Endothelial cell of umbilical vein (primary cell): ENCODE data around the gene OAF. TPM values are rescaled to one million over a fixed set of nuclear protein-coding genes. Genes with fewer than 3 reads are reported as not detected.

Experiments used
- BruUV-seq: library from RNA; stranded (reverse); fragments of 400-500 nt; replicated peaks from 2 replicates; lab custom pipeline; 2021; lab: Mats Ljungman, UMichigan
- CTCF ChIA-PET: fragments of 300-600, 350-600 bp; sonication (Branson Sonifier 250); formaldehyde crosslinking; loops from one replicate; lab custom pipeline; 2021; ENCODE audit warnings: antibody characterized with exemption, inconsistent platforms; lab: Charles Lee
- POLR2A ChIA-PET: fragments of 300-600, 350-600 bp; sonication (Branson Sonifier 250); formaldehyde crosslinking; loops from one replicate; lab custom pipeline; 2021; ENCODE audit warnings: antibody characterized with exemption, inconsistent platforms; lab: Charles Lee
- DNase-seq: peaks from one replicate; pipeline ENCODE4 v3.0.0-alpha.2; 2011; ENCODE audit warnings: low read depth, low spot score
- FAIRE-seq: peaks from 2 replicates; lab custom pipeline; 2011; peaks lifted over from hg19 to GRCh38; lab: Jason Lieb, UNC
- H2AFZ ChIP-seq: 2 replicates; pipeline ENCODE4 v1.6.0; 2012; ENCODE audit warnings: low read depth, low read length, control low read depth, inconsistent platforms
- H3K27ac ChIP-seq: 2 replicates; pipeline ENCODE4 v1.5.1; 2011; ENCODE audit warnings: low read depth, mild to moderate bottlenecking, control low read depth, low read length, moderate library complexity; ENCODE audit not compliant: insufficient read depth
- H3K27me3 ChIP-seq, 2 experiments: 2 replicates each; pipeline versions ENCODE4 v1.6.0 to v1.6.1; 2011; ENCODE audit warnings: low read length in 2 of 2, mixed read lengths in 1 of 2; ENCODE audit not compliant: control insufficient read depth in 2 of 2, insufficient read depth in 2 of 2
- H3K36me3 ChIP-seq, 2 experiments: 2 replicates in 1 of 2; 3 replicates in 1 of 2; pipeline ENCODE4 v1.5.1; 2011; ENCODE audit warnings: low read length in 2 of 2, mild to moderate bottlenecking in 1 of 2, moderate library complexity in 1 of 2; ENCODE audit not compliant: control insufficient read depth in 2 of 2, insufficient read depth in 2 of 2; ENCODE audit errors: extremely low read depth in 1 of 2
- H3K4me1 ChIP-seq: 3 replicates; pipeline ENCODE4 v1.5.1; 2011; ENCODE audit warnings: mild to moderate bottlenecking, low read length; ENCODE audit not compliant: control insufficient read depth, insufficient read depth; ENCODE audit errors: extremely low read depth
- H3K4me2 ChIP-seq: 2 replicates; pipeline ENCODE4 v1.6.1; 2011; ENCODE audit warnings: low read length, control low read depth, mixed read lengths; ENCODE audit not compliant: insufficient read depth
- H3K4me3 ChIP-seq, 3 experiments: fragments of 200-600 bp in 1 of 3; sonication (generic), shearing (Covaris generic) in 1 of 3; replicated peaks in 1 of 3; 2 replicates each; pipeline ENCODE4 v1.5.1; 2011 to 2016; ENCODE audit warnings: control low read depth in 3 of 3, low read length in 3 of 3, mild to moderate bottlenecking in 2 of 3, inconsistent platforms in 1 of 3, low read depth in 1 of 3, moderate library complexity in 1 of 3; ENCODE audit not compliant: insufficient read depth in 1 of 3
- H3K79me2 ChIP-seq: 2 replicates; pipeline ENCODE4 v1.6.0; 2012; ENCODE audit warnings: low read length, inconsistent platforms; ENCODE audit not compliant: control insufficient read depth, insufficient read depth
- H3K9ac ChIP-seq: replicated peaks from 2 replicates; pipeline ENCODE3; 2011; ENCODE audit warnings: low read length, control low read depth; ENCODE audit not compliant: insufficient read depth; ENCODE audit errors: extremely low read depth
- H3K9me1 ChIP-seq: replicated peaks from 3 replicates; pipeline ENCODE4 v1.6.0; 2011; ENCODE audit warnings: mild to moderate bottlenecking, low read length; ENCODE audit not compliant: control insufficient read depth, insufficient read depth; ENCODE audit errors: extremely low read depth
- H3K9me3 ChIP-seq: replicated peaks from 2 replicates; pipeline ENCODE4 v1.5.1; 2012; ENCODE audit warnings: low read length, inconsistent platforms; ENCODE audit not compliant: control insufficient read depth, insufficient read depth
- H4K20me1 ChIP-seq: replicated peaks from 2 replicates; pipeline ENCODE3; 2011; ENCODE audit warnings: mild to moderate bottlenecking, low read length; ENCODE audit not compliant: control insufficient read depth, insufficient read depth; ENCODE audit errors: extremely low read depth
- EZH2 ChIP-seq: IDR thresholded peaks from 2 replicates; pipeline ENCODE4 v1.6.1; 2012; ENCODE audit warnings: borderline replicate concordance, low read depth, mild to moderate bottlenecking, moderate library complexity, low read length, inconsistent platforms; ENCODE audit not compliant: severe bottlenecking
- FOS ChIP-seq: IDR thresholded peaks from 2 replicates; pipeline ENCODE4 v1.6.1; 2011; ENCODE audit warnings: mild to moderate bottlenecking, low read length, moderate library complexity, borderline replicate concordance; ENCODE audit not compliant: insufficient read depth
- GATA2 ChIP-seq: IDR thresholded peaks from 2 replicates; pipeline ENCODE4 v1.7.0; 2011; ENCODE audit warnings: low read depth, mild to moderate bottlenecking, moderate library complexity, mixed read lengths, low read length; ENCODE audit not compliant: insufficient read length, insufficient read depth
- JUN ChIP-seq: IDR thresholded peaks from 2 replicates; pipeline ENCODE4 v1.6.1; 2011; ENCODE audit warnings: borderline replicate concordance, low read depth; ENCODE audit not compliant: insufficient read length, insufficient read depth
- MYC ChIP-seq: IDR thresholded peaks from one replicate; pipeline ENCODE4 v1.6.1; 2011; ENCODE audit warnings: mild to moderate bottlenecking, low read depth, low read length
- POLR2A ChIP-seq: IDR thresholded peaks from 2 replicates; pipeline ENCODE4 v1.6.1; 2012; ENCODE audit warnings: low read depth, mild to moderate bottlenecking, control low read depth, low read length
- POLR2AphosphoS5 ChIP-seq: IDR thresholded peaks from 2 replicates; pipeline ENCODE4 v1.6.1; 2012; ENCODE audit warnings: low read depth, mild to moderate bottlenecking, control low read depth, low read length, moderate library complexity; ENCODE audit not compliant: insufficient read depth
- dilution Hi-C: fragments of 300-500 bp; cut with MboI; formaldehyde crosslinking; loops from one replicate; pipeline ENCODE4 v1.15.0; 2019; ENCODE audit warnings: low sequenced_read_pairs; ENCODE audit not compliant: extremely low pct_ligation_motif_present
- intact Hi-C: fragments of 100-400 bp; cut with micrococcal nuclease; formaldehyde crosslinking; loops from one replicate; pipeline ENCODE4 v1.10.0; 2022
- polyA plus RNA-seq, 4 experiments: library from polyadenylated mRNA; depleted of rRNA in 3 of 4; stranded (reverse) in 3 of 4; unstranded in 1 of 4; fragments of >200 nt; gene quantifications; 2 replicates each; pipeline versions ENCODE4 v1.2.1 to v1.2.3, GENCODE V29; 2011 to 2012; ENCODE audit warnings: missing spikeins in 1 of 4
- total RNA-seq: library from RNA; stranded (reverse); gene quantifications from 2 replicates; pipeline ENCODE4 v1.2.3, GENCODE V29; 2021
- TF ChIP-seq, protein P1 (sequence below): IDR thresholded peaks from 2 replicates; pipeline ENCODE4 v1.6.1; 2011; ENCODE audit not compliant: insufficient read depth, insufficient read length
- TF ChIP-seq, protein P2 (sequence below), 2 donors: IDR thresholded peaks; 1 replicate in 1 of 2; 2 replicates in 1 of 2; pipeline ENCODE4 v1.5.1; 2011; ENCODE audit warnings: low read length in 2 of 2, mild to moderate bottlenecking in 2 of 2, moderate library complexity in 2 of 2, control low read depth in 1 of 2, inconsistent platforms in 1 of 2, low read depth in 1 of 2; ENCODE audit not compliant: insufficient read depth in 1 of 2; ENCODE audit errors: extremely low read depth in 1 of 2

Gene OAF
- total and polyA plus RNA-seq, 2 donors (not counting 3 experiments of a cell fraction or from before 2014, with no cell fraction given): 32.1 to 33.8 TPM

DNA sequence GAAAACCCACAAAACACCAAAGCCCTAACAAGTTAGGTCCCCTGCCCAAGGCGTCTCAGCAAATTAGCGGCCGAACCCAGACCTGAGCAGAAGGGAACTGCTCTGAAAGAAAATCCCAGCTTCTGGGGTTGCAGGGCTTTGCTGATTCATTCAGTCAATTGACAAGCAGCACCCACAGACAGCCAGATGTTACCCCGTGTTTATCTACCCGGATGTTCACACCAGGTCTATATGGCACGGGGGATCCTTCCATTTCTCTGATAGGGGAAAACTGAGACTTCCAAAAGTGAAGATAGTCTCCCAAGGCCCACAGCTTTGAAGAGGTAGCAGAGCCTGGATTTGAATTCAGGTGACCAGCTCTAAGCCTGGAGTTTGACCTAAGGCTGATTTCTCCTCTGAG is 14.0 kb upstream of the OAF start:
- H3K9me3 ChIP-seq: no peaks in the 10 kb centered on the region
- FAIRE-seq (no peak), DNase-seq (no peak)
- BruUV-seq: no TSS peak
- dilution Hi-C loops: no loop called here
- ChIA-PET POLR2A (no interaction called here), CTCF (interaction anchor here (0.8 kb wide), 1 partner anchor 29 kb away, joined by 3 read pairs; no protein-coding TSS in a partner anchor)
- H3K9me1 ChIP-seq: no peaks in the 10 kb centered on the region
- H3K27me3 ChIP-seq: peaks cover 6 to 7% of the 10 kb centered on the region in 2 experiments
- no peaks in the 10 kb centered on the region for H3K79me2 ChIP-seq
- H3K4me1 ChIP-seq: no peaks in the 10 kb centered on the region
- no peak for TF ChIP-seq JUN
- no peak for TF ChIP-seq MYC
- no peak for TF ChIP-seq FOS
- no peak for TF ChIP-seq GATA2
- TF ChIP-seq EZH2: no peak
- TF ChIP-seq POLR2A: no peak
- TF ChIP-seq, protein P1, sequence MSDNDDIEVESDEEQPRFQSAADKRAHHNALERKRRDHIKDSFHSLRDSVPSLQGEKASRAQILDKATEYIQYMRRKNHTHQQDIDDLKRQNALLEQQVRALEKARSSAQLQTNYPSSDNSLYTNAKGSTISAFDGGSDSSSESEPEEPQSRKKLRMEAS: no peak
- TF ChIP-seq, protein P2, sequence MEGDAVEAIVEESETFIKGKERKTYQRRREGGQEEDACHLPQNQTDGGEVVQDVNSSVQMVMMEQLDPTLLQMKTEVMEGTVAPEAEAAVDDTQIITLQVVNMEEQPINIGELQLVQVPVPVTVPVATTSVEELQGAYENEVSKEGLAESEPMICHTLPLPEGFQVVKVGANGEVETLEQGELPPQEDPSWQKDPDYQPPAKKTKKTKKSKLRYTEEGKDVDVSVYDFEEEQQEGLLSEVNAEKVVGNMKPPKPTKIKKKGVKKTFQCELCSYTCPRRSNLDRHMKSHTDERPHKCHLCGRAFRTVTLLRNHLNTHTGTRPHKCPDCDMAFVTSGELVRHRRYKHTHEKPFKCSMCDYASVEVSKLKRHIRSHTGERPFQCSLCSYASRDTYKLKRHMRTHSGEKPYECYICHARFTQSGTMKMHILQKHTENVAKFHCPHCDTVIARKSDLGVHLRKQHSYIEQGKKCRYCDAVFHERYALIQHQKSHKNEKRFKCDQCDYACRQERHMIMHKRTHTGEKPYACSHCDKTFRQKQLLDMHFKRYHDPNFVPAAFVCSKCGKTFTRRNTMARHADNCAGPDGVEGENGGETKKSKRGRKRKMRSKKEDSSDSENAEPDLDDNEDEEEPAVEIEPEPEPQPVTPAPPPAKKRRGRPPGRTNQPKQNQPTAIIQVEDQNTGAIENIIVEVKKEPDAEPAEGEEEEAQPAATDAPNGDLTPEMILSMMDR (IDR thresholded peaks at IDR 0.05; ENCODE audit: extremely low read depth in 1 of 2, insufficient read depth in 1 of 2, low read depth in 1 of 2, low read length in 2 of 2): no peak
- TF ChIP-seq POLR2AphosphoS5: no peak
- H3K27ac ChIP-seq: no peak overlapping the region
- H3K36me3 ChIP-seq: no peaks in the 10 kb centered on the region
- H3K4me2 ChIP-seq: no peak overlapping the region
- no peak overlapping the region for H3K9ac ChIP-seq
- H4K20me1 ChIP-seq: no peaks in the 10 kb centered on the region
- intact Hi-C loops: no loop called here
- H2AFZ ChIP-seq: no peak overlapping the region
- no peak overlapping the region for H3K4me3 ChIP-seq
